Adrenal gland (tissue), 12 donors: ENCODE measurements around the gene TSPAN18. TPM values are rescaled to one million over a fixed set of nuclear protein-coding genes. Genes with fewer than 3 reads are reported as not detected.

Source experiments
- DNase-seq, 7 donors: peaks; one replicate each; pipeline ENCODE4 v3.0.0-alpha.2; 2019 to 2020
- H3K27ac ChIP-seq, 5 donors: fragments of 200-600 bp; sonication (generic) in 4 of 5; 1 replicate in 3 of 5; 2 replicates in 2 of 5; pipeline versions ENCODE4 v1.5.1 to v1.8.0; 2016 to 2020; ENCODE audit warnings: mild to moderate bottlenecking in 1 of 5
- H3K27me3 ChIP-seq: fragments of 200-600 bp; 2 replicates; pipeline ENCODE4 v1.8.0; 2021
- H3K36me3 ChIP-seq, 2 donors: fragments of 200-600 bp; replicated peaks in 1 of 2; 1 replicate in 1 of 2; 2 replicates in 1 of 2; pipeline versions ENCODE4 v1.5.1 to v1.8.0; 2018 to 2022
- H3K4me1 ChIP-seq, 2 donors: fragments of 200-600 bp; replicated peaks in 1 of 2; 1 replicate in 1 of 2; 2 replicates in 1 of 2; pipeline versions ENCODE4 v1.5.1 to v1.8.0; 2018 to 2021
- H3K4me3 ChIP-seq, 4 donors: fragments of 200-600 bp; sonication (generic) in 3 of 4; one replicate each; pipeline ENCODE4 v1.5.1; 2016 to 2018
- H3K9me3 ChIP-seq, 3 donors: fragments of 200-600 bp; sonication (generic) in 1 of 3; replicated peaks in 1 of 3; 1 replicate in 2 of 3; 2 replicates in 1 of 3; pipeline versions ENCODE4 v1.5.1 to v1.8.0; 2016 to 2021
- POLR2A ChIP-seq, 2 donors: fragments of 450-650 bp; IDR thresholded peaks; one replicate each; pipeline ENCODE4 v1.6.1; 2017; ENCODE audit warnings: antibody characterized with exemption in 2 of 2, mild to moderate bottlenecking in 2 of 2, moderate library complexity in 1 of 2
- WGBS, 4 donors: extraction: QIAGEN DNeasy Blood & Tissue Kit in 2 of 4; methylation state at CpG; one replicate each; pipeline versions ENCODE4 v1.1.5 to v1.1.7; 2013 to 2017; 5-methylcytosine and 5-hydroxymethylcytosine counted together
- intact Hi-C, 2 donors: fragments of 100-400 bp; cut with DNase I; formaldehyde crosslinking; loops; one replicate each; pipeline versions ENCODE4 v1.14.1 to v1.15.0; 2022 to 2023
- polyA plus RNA-seq, 3 donors: library from polyadenylated mRNA; stranded (reverse); fragments of 200-250 nt in 2 of 3; fragments of 350-450 nt in 1 of 3; fragmentation: Illumina TruSeq in 1 of 3; extraction: RNeasy Lipid Tissue Mini Kit (QIAGEN cat#74804) in 1 of 3; gene quantifications; one replicate each; pipeline ENCODE4 v1.2.3, GENCODE V29; 2013 to 2014
- total RNA-seq, 9 donors: library from RNA; depleted of rRNA in 4 of 9; stranded (reverse); fragments of >200 nt in 4 of 9; fragments of 120-200 nt in 1 of 9; fragmentation: NEBNext Ultra II Directional in 1 of 9; extraction: Animal tissue kit (Norgen Biotek cat#: 25700) in 1 of 9; gene quantifications; one replicate each; pipeline versions ENCODE4 v1.1.0 to v1.2.4, GENCODE V29; 2013 to 2023
- TF ChIP-seq, protein P1 (sequence below), 6 experiments: fragments of 450-650 bp in 4 of 6; fragments of 200-600 bp in 2 of 6; sonication (generic) in 1 of 6; IDR thresholded peaks; 1 replicate in 5 of 6; 2 replicates in 1 of 6; pipeline versions ENCODE4 v1.5.1 to v1.8.0; 2016 to 2021; ENCODE audit warnings: antibody characterized with exemption in 6 of 6, mild to moderate bottlenecking in 2 of 6, moderate library complexity in 1 of 6
- donor health status: healthy with polysubstance abuse.
- donor health status: Bipolar disorder and iron deficiency.
- donor health status: DM: yes; HTN: yes; CAD: no.
- donor health status: DM: no; HTN: no; CAD: no.
- donor health status: DM: no; HTN: no; CAD: no.
- donor health status: DM: yes; HTN: yes; CAD: no.

Gene TSPAN18
- total and polyA plus RNA-seq, 12 donors = 24.5 to 168 (median 58.4) TPM

DNA sequence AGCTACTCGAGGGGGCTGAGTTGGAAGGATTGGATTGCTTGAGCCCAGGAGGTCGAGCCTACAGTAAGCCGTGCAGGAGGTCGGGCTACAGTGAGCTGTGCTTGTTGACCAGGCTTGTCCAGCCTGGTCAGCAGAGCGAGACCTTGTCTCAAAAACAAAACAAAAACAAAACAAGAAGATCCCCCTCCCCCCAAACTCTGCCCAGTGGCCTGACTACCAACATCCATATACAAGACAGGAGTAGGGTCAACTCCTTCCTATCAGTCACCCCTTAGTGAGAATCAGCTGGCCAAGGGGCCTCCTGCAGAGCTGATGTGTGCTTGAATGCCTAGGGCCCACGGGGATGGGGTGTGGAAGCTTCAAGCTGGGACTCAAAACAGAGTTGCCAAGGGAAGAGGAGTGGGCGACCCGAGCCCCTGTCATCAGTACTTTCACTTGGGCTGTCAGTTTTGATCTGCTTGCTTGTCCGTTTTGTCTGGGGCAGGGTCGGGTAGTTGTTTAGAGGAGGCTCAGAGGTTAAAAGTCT lies 942 bp upstream of the TSPAN18 start:
- no peaks in the 10 kb centered on the region for H3K27me3 ChIP-seq
- DNase-seq = no peak
- H3K27ac ChIP-seq = peak overlapping the region in 4 of 5 donors; percentile 24 to 96 (median 85)
- H3K36me3 ChIP-seq = no peaks in the 10 kb centered on the region
- H3K4me3 ChIP-seq = no peak overlapping the region
- H3K9me3 ChIP-seq = no peaks in the 10 kb centered on the region
- TF ChIP-seq, protein P1, sequence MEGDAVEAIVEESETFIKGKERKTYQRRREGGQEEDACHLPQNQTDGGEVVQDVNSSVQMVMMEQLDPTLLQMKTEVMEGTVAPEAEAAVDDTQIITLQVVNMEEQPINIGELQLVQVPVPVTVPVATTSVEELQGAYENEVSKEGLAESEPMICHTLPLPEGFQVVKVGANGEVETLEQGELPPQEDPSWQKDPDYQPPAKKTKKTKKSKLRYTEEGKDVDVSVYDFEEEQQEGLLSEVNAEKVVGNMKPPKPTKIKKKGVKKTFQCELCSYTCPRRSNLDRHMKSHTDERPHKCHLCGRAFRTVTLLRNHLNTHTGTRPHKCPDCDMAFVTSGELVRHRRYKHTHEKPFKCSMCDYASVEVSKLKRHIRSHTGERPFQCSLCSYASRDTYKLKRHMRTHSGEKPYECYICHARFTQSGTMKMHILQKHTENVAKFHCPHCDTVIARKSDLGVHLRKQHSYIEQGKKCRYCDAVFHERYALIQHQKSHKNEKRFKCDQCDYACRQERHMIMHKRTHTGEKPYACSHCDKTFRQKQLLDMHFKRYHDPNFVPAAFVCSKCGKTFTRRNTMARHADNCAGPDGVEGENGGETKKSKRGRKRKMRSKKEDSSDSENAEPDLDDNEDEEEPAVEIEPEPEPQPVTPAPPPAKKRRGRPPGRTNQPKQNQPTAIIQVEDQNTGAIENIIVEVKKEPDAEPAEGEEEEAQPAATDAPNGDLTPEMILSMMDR (IDR thresholded peaks at IDR 0.05) = no peak
- no peak for TF ChIP-seq POLR2A (IDR thresholded peaks at IDR 0.05)
- 59 to 77% (median 72%) methylated on average over 6 to 10 of the region's 10 CpGs for WGBS, 4 donors
- H3K4me1 ChIP-seq = peaks cover 32 to 33% of the 10 kb centered on the region in 2 donors
- intact Hi-C loops = loop anchor here (5.0 to 10.0 kb wide), 6 partner anchors 46 to 186 kb away; partner anchors contain the start of gene CD82 (in 1 of the 2)

DNA sequence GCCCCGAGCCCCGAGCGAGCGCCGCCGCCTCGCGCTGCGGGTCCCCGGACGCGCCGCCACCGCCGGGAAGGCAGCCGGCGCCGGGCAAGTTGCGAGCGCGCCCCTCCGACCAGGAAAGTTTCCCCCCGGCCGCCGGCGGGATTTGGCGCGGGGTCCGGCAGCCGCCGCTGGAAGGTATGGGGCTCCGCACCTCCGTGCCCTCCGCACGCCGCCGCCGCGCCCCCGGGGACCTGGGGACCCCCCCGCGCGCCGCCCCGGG lies 281 bp downstream of the TSPAN18 start:
- Histone ChIP-seq H3K27ac (peak overlapping the region in 3 of 5 donors; percentile 81 to 96 (median 91)), H3K4me1 (peaks cover 41 to 44% of the 10 kb centered on the region in 2 donors), H3K4me3 (peak overlapping the region in 3 of 4 donors; percentile 73 to 88 (median 74)), H3K9me3 (no peaks in the 10 kb centered on the region), H3K36me3 (no peaks in the 10 kb centered on the region), H3K27me3 (no peaks in the 10 kb centered on the region)
- WGBS, 4 donors = 0 to 1% methylated on average over 25 to 44 of the region's 45 CpGs; no CpG with 5 or more reads in 2 of the 4 donors
- no peak for DNase-seq
- intact Hi-C loops = loop anchor here (5.0 to 10.0 kb wide), 6 partner anchors 45 to 185 kb away; partner anchors contain the start of gene CD82 (in 1 of the 2)
- TF ChIP-seq, protein P1 (IDR thresholded peaks at IDR 0.05) = no peak
- TF ChIP-seq POLR2A (IDR thresholded peaks at IDR 0.05) = no peak

DNA sequence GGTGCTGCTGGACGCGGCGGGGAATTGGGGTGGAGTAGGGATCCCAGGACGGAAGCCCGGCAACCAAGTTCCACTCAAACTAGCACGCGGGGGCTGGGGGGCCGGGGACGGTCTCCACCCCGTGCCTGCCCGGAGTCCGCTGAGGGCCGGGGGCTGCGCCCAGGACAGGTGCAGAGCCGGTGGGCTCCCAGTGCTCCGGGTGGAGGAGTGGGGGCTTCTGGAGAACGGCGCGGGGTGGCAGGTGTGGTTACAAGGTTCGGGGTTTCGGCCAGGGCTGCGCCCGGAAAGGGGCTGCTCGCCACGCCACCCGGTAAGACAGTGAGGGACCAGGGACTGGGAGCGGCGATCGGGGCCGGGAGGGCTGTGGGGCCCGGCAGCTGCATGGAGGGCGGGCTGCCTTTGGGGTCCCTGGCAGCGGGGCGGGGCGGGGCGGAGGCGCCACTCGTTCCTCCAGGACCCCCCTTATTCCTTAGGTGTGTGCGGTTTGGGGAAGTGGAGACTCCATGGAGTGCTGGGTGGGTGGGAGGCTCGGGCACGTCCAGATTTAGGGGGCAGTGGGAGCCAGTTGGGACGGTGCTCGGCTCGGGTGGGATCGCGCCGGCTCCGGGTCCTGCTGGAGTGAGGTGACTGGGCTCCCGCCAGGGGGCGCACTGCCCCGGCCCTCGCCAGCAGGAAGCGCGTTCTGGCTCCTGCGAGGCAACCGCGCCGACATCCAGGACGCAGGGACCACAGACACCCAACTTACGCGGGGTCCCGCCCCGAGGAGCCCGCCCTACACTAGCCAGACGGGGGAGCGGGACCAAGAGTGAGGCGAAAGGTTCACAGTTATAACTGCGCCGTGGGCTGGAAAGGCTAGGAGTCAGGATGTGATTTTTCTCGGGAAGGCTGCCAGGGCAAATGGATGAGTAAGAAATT lies 868 bp downstream of the TSPAN18 start:
- TF ChIP-seq, protein P1 (IDR thresholded peaks at IDR 0.05) = peak; percentile 82 to 97 (median 94)
- TF ChIP-seq POLR2A (IDR thresholded peaks at IDR 0.05) = peak in 1 of 2 donors; percentile 23
- H3K27ac ChIP-seq = peak overlapping the region in 3 of 5 donors; percentile 81 to 96 (median 91)
- H3K4me3 ChIP-seq = peak overlapping the region in 3 of 4 donors; percentile 73 to 88 (median 74)
- no peaks in the 10 kb centered on the region for H3K9me3 ChIP-seq
- H3K27me3 ChIP-seq = no peaks in the 10 kb centered on the region
- WGBS, 4 donors = 0 to 1% (median 1%) methylated on average over 4 to 70 of the region's 70 CpGs
- DNase-seq = peak; percentile 81 to 91 (median 88)
- no peaks in the 10 kb centered on the region for H3K36me3 ChIP-seq
- peaks cover 46 to 47% of the 10 kb centered on the region in 2 donors for H3K4me1 ChIP-seq
- intact Hi-C loops = loop anchor here (5.0 to 10.0 kb wide), 6 partner anchors 45 to 185 kb away; partner anchors contain the start of gene CD82 (in 1 of the 2)

DNA sequence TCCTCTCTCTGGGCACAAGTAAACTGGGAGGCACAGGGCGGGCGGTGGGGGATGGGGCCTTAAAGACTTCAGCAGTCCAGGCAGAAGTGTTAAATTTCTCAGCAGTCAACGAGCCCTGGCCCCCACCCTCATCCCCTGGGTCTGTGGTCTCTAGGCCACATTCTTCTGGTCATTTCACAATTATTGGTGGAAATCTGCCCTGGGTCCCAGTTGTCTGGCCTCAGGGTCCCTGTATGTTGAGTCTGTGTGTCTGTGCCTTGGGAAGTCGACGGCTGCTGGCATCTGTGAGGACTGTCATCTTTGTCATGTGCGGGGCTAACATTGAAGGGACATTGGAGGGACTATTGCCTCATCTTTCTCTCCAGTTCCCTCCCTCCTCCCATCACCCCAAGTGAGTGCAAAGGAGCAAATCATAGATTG lies 1.7 kb downstream of the TSPAN18 start:
- Histone ChIP-seq H3K4me1 (peaks cover 47 to 54% of the 10 kb centered on the region in 2 donors), H3K9me3 (no peaks in the 10 kb centered on the region), H3K4me3 (peak overlapping the region in 1 of 4 donors; percentile 73), H3K36me3 (no peaks in the 10 kb centered on the region), H3K27ac (peak overlapping the region; percentile 67 to 96 (median 81)), H3K27me3 (no peaks in the 10 kb centered on the region)
- TF ChIP-seq, protein P1 (IDR thresholded peaks at IDR 0.05) = no peak
- TF ChIP-seq POLR2A (IDR thresholded peaks at IDR 0.05) = peak in 1 of 2 donors; percentile 9
- DNase-seq = peak in 6 of 7 donors; percentile 35 to 76 (median 53)
- intact Hi-C loops = loop anchor here (5.0 to 10.0 kb wide), 6 partner anchors 44 to 184 kb away; partner anchors contain the start of gene CD82 (in 1 of the 2)
- WGBS, 4 donors = 36 to 60% (median 44%) methylated on average over 6 of the region's 6 CpGs
